Endodermal cell (in vitro differentiated cells): ENCODE measurements around the gene RGS9. TPM values are rescaled to one million over a fixed set of nuclear protein-coding genes. Genes with fewer than 3 reads are reported as not detected.
A peak's percentile ranks its signal among the peaks of the same experiment; 100 is the strongest.

Experiments used
- DNase-seq: peaks from one replicate; pipeline ENCODE4 v3.0.0-alpha.2; 2017
- H3K27ac ChIP-seq: 2 replicates; pipeline ENCODE4 v1.5.1; 2013; ENCODE audit warnings: mild to moderate bottlenecking, low read depth, low read length, moderate library complexity
- H3K27me3 ChIP-seq: 2 replicates; pipeline ENCODE4 v1.6.1; 2013; ENCODE audit warnings: mild to moderate bottlenecking, low read length, moderate library complexity; ENCODE audit not compliant: insufficient read depth, control insufficient read depth, poor library complexity, severe bottlenecking
- H3K36me3 ChIP-seq: 2 replicates; pipeline ENCODE4 v1.7.0; 2013; ENCODE audit warnings: mild to moderate bottlenecking, low read length, moderate library complexity; ENCODE audit not compliant: control insufficient read depth, insufficient read depth
- H3K4me1 ChIP-seq: one replicate; pipeline ENCODE4 v1.7.0; 2013; ENCODE audit warnings: low read length; ENCODE audit not compliant: control insufficient read depth, insufficient read depth
- H3K4me3 ChIP-seq: 2 replicates; pipeline ENCODE4 v1.5.1; 2013; ENCODE audit warnings: mild to moderate bottlenecking, low read length, moderate library complexity
- H3K9ac ChIP-seq: 2 replicates; pipeline ENCODE4 v1.6.1; 2013; ENCODE audit warnings: mild to moderate bottlenecking, low read length, moderate library complexity; ENCODE audit not compliant: poor library complexity, severe bottlenecking; ENCODE audit errors: extremely low read depth
- H3K9me3 ChIP-seq: 2 replicates; pipeline ENCODE4 v1.6.1; 2013; ENCODE audit warnings: mild to moderate bottlenecking, low read length, moderate library complexity; ENCODE audit not compliant: control insufficient read depth
- H3K27ac Mint-ChIP-seq: 2 replicates; pipeline ENCODE4 v1.8.0; 2020; ENCODE audit warnings: mixed read lengths
- H3K27me3 Mint-ChIP-seq: 2 replicates; pipeline ENCODE4 v1.8.0; 2021; ENCODE audit warnings: mild to moderate bottlenecking, mixed read lengths; ENCODE audit not compliant: insufficient read depth
- H3K36me3 Mint-ChIP-seq: 2 replicates; pipeline ENCODE4 v1.8.0; 2020; ENCODE audit warnings: low read depth, mixed read lengths
- H3K4me1 Mint-ChIP-seq: 2 replicates; pipeline ENCODE4 v1.8.0; 2020; ENCODE audit warnings: mixed read lengths
- H3K4me3 Mint-ChIP-seq: 2 replicates; pipeline ENCODE4 v1.8.0; 2020; ENCODE audit warnings: mild to moderate bottlenecking, moderate library complexity, mixed read lengths
- H3K9me3 Mint-ChIP-seq: 2 replicates; pipeline ENCODE4 v1.8.0; 2020; ENCODE audit warnings: mild to moderate bottlenecking, mixed read lengths
- CTCF ChIP-seq: fragments of 200-600 bp; sonication (generic); conservative IDR thresholded peaks from 2 replicates; pipeline ENCODE4 v1.5.0; 2021; ENCODE audit warnings: antibody characterized with exemption, mild to moderate bottlenecking
- WGBS, 2 experiments: methylation state at CpG; one replicate each; pipeline versions ENCODE4 v1.1.5 to v1.1.7; 2013; ENCODE audit warnings: missing lambda C conversion rate in 2 of 2, mixed read lengths in 1 of 2; ENCODE audit not compliant: insufficient coverage in 1 of 2, insufficient read length in 1 of 2; 5-methylcytosine and 5-hydroxymethylcytosine counted together
- total RNA-seq, 2 donors: library from RNA; stranded (reverse); fragmentation: NEBNext Ultra II Directional in 1 of 2; extraction: Animal tissue kit (Norgen Biotek cat#: 25700) in 1 of 2; gene quantifications; 2 replicates in 1 of 2; 3 replicates in 1 of 2; pipeline ENCODE4 v1.2.1, GENCODE V29; 2021

RGS9 gene
- total RNA-seq, 2 donors from 2014 or later, result 11.1 to 14.7 TPM

- no peak overlapping the region for H3K4me3 Mint-ChIP-seq
- Histone ChIP-seq H3K27ac (no peak overlapping the region), H3K9me3 (no peaks in the 10 kb centered on the region), H3K9ac (no peak overlapping the region), H3K36me3 (no peaks in the 10 kb centered on the region), H3K27me3 (no peaks in the 10 kb centered on the region), H3K4me1 (no peaks in the 10 kb centered on the region), H3K4me3 (no peak overlapping the region)
- no peak for TF ChIP-seq CTCF
- WGBS, 2 experiments, result 88 to 91% methylated on average over 3 of the region's 3 CpGs
- H3K9me3 Mint-ChIP-seq, result no peaks in the 10 kb centered on the region
- no peak overlapping the region for H3K27ac Mint-ChIP-seq
- no peak for DNase-seq
- H3K4me1 Mint-ChIP-seq, result peaks cover 2% of the 10 kb centered on the region
- peaks cover 7% of the 10 kb centered on the region for H3K27me3 Mint-ChIP-seq
- H3K36me3 Mint-ChIP-seq, result no peaks in the 10 kb centered on the region
Observed at GRCh38 chr17:65219707-65220106, 82.5 kb downstream of the RGS9 start.

- Mint-ChIP-seq H3K27ac (no peak overlapping the region), H3K36me3 (no peaks in the 10 kb centered on the region), H3K4me3 (no peak overlapping the region), H3K9me3 (no peaks in the 10 kb centered on the region), H3K27me3 (peaks cover 7% of the 10 kb centered on the region), H3K4me1 (peaks cover 2% of the 10 kb centered on the region)
- Histone ChIP-seq H3K9me3 (no peaks in the 10 kb centered on the region), H3K27ac (no peak overlapping the region), H3K4me3 (no peak overlapping the region), H3K36me3 (no peaks in the 10 kb centered on the region), H3K9ac (no peak overlapping the region), H3K4me1 (no peaks in the 10 kb centered on the region), H3K27me3 (no peaks in the 10 kb centered on the region)
- DNase-seq, result peak; percentile 86
- 90% methylated on average over 1 of the region's 1 CpG; no CpG with 5 or more reads in 1 of the 2 experiments for WGBS, 2 experiments
- TF ChIP-seq CTCF, result no peak
Observed at GRCh38 chr17:65220732-65221131, 83.6 kb downstream of the RGS9 start.

- Histone ChIP-seq H3K4me3 (no peak overlapping the region), H3K9ac (no peak overlapping the region), H3K27ac (no peak overlapping the region), H3K9me3 (no peaks in the 10 kb centered on the region), H3K36me3 (no peaks in the 10 kb centered on the region), H3K4me1 (no peaks in the 10 kb centered on the region), H3K27me3 (no peaks in the 10 kb centered on the region)
- Mint-ChIP-seq H3K9me3 (no peaks in the 10 kb centered on the region), H3K4me1 (peaks cover under 1% of the 10 kb centered on the region), H3K27me3 (peaks cover 5% of the 10 kb centered on the region), H3K4me3 (no peak overlapping the region), H3K36me3 (no peaks in the 10 kb centered on the region), H3K27ac (no peak overlapping the region)
- TF ChIP-seq CTCF, result no peak
- no peak for DNase-seq
- 73 to 92% methylated on average over 2 to 3 of the region's 3 CpGs for WGBS, 2 experiments
Observed at GRCh38 chr17:65222214-65222738, 85.1 kb downstream of the RGS9 start.
